Nephron (organoid): ENCODE data around the gene SEC14L6.

ENCODE experiments used
- H3K27ac Mint-ChIP-seq, 3 experiments: 2 replicates each; pipeline ENCODE4 v1.8.0; 2020; ENCODE audit warnings: mixed read lengths in 3 of 3, mild to moderate bottlenecking in 2 of 3, moderate library complexity in 1 of 3
- H3K27me3 Mint-ChIP-seq: 2 replicates; pipeline ENCODE4 v1.8.0; 2021; ENCODE audit warnings: low read depth, mild to moderate bottlenecking, moderate library complexity, mixed read lengths
- H3K36me3 Mint-ChIP-seq: 2 replicates; pipeline ENCODE4 v1.8.0; 2020; ENCODE audit warnings: low read depth, mixed read lengths
- H3K4me1 Mint-ChIP-seq: 2 replicates; pipeline ENCODE4 v1.8.0; 2020; ENCODE audit warnings: mixed read lengths
- H3K4me3 Mint-ChIP-seq, 3 experiments: 2 replicates each; pipeline ENCODE4 v1.8.0; 2020; ENCODE audit warnings: mild to moderate bottlenecking in 3 of 3, mixed read lengths in 3 of 3, moderate library complexity in 2 of 3
- H3K9me3 Mint-ChIP-seq: 2 replicates; pipeline ENCODE4 v1.8.0; 2020; ENCODE audit warnings: mixed read lengths
- TF ChIP-seq, protein P1 (sequence below), 3 experiments: fragments of 200-600 bp; sonication (generic); IDR thresholded peaks; one replicate each; pipeline ENCODE4 v1.5.0; 2021; ENCODE audit warnings: antibody characterized with exemption in 3 of 3; ENCODE audit not compliant: unreplicated experiment in 3 of 3

SEC14L6 gene

DNA sequence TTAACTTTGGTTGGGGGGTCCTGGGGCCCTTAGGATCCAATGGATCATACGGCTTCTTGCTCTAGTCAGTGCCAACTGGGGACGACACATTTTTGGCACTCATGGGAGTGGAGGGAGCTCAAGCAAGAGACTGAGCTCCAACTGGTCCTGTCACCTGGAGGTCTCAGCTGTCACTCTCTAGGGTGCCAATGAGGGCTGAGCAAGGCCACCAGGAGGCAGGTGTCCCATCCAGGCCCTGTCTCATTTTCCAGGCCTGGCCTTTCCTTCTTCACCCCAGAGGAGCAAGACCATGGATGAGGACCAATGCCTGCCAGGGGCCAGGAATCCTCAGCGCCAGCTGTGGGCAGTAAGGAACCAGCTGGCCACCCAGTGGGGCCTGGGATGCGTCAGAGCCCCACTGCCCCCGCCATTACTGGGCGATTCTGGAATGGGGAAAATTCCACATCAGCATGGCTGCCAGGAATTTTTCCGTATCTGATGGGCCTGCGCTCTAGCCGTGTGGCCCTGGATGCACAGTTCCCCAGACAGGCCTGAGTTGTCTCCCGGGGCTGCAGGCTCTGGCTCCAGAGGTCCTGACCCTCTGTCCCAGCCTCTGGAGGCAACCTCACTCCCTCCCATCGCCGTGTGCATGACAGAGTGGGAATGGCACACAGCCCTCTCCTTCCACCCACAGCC lies 28.6 kb upstream of the SEC14L6 start:
- no peaks in the 10 kb centered on the region for H3K9me3 Mint-ChIP-seq

DNA sequence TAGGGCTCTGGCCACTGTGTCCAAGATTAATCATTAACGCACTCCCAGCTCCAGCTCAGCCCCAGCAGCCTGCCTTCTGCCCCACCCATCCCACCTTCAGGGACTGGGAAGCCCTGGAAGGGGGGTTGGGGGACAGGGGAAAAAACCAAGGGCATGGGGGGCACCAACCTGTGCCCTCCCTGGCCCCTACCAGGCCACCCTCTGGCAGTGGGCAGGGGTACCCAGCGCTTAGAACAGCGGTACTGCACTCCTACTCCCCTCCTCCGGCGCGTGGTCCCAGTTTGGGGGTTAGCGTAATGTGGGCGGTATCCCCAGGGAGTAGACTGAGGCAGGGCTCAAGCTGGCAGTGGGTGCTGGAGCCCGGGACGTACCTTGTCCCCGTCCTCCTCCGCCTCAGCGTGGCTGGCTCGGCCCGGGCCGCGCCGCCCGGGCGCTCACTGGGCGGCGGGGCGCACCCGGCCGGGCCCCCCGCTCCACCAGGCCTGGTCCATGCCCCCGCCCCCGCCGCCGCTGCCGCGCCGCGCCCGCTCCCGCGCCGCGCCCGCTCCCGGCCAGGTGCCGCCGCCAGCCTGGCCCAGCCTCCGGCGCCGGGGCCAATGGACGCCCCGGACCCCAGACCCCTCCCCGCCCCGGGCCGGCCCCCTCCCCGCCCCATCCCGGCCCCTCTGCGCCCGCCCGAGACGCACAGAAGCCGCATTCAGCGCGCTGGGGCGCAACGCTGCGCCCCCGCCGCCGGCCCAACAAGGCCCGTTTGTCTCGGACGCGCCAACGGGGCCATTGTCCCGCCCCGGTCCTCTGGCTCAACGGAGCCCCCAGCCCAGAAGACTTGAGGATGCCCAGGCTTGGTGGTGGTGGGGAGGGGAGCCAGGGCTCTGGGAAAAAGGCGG lies 27.8 kb upstream of the SEC14L6 start, which contains the start of gene GAL3ST1:
Gene GAL3ST1 (minus strand): TSS at position 571 of the 887 bp plus-strand sequence. CDS start 17,273 bp downstream, outside the sequence.
- Mint-ChIP-seq H3K27ac (peak within 1 kb of the TSS in 2 of 3 experiments; percentile 17 to 82), H3K4me1 (peaks cover 9% of the 10 kb centered on the region), H3K4me3 (peak within 1 kb of the TSS; percentile 80 to 83 (median 80)), H3K27me3 (peaks cover 27% of the 10 kb centered on the region), H3K9me3 (no peaks in the 10 kb centered on the region), H3K36me3 (peaks cover 22% of the 10 kb centered on the region)
- TF ChIP-seq, protein P1, sequence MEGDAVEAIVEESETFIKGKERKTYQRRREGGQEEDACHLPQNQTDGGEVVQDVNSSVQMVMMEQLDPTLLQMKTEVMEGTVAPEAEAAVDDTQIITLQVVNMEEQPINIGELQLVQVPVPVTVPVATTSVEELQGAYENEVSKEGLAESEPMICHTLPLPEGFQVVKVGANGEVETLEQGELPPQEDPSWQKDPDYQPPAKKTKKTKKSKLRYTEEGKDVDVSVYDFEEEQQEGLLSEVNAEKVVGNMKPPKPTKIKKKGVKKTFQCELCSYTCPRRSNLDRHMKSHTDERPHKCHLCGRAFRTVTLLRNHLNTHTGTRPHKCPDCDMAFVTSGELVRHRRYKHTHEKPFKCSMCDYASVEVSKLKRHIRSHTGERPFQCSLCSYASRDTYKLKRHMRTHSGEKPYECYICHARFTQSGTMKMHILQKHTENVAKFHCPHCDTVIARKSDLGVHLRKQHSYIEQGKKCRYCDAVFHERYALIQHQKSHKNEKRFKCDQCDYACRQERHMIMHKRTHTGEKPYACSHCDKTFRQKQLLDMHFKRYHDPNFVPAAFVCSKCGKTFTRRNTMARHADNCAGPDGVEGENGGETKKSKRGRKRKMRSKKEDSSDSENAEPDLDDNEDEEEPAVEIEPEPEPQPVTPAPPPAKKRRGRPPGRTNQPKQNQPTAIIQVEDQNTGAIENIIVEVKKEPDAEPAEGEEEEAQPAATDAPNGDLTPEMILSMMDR (IDR thresholded peaks at IDR 0.05; ENCODE audit: unreplicated experiment in 3 of 3), result no peak

More for the DNA sequence above, 28.6 kb upstream of the SEC14L6 start:
- peak overlapping the region; percentile 79 to 83 (median 80) for H3K4me3 Mint-ChIP-seq
- H3K4me1 Mint-ChIP-seq, result peaks cover 9% of the 10 kb centered on the region
- H3K27ac Mint-ChIP-seq, result peak overlapping the region in 1 of 3 experiments; percentile 59
- peaks cover 30% of the 10 kb centered on the region for H3K36me3 Mint-ChIP-seq
- TF ChIP-seq, protein P1 (IDR thresholded peaks at IDR 0.05; ENCODE audit: unreplicated experiment in 3 of 3), result peak in 1 of 3 experiments; percentile 16
- peaks cover 21% of the 10 kb centered on the region for H3K27me3 Mint-ChIP-seq

DNA sequence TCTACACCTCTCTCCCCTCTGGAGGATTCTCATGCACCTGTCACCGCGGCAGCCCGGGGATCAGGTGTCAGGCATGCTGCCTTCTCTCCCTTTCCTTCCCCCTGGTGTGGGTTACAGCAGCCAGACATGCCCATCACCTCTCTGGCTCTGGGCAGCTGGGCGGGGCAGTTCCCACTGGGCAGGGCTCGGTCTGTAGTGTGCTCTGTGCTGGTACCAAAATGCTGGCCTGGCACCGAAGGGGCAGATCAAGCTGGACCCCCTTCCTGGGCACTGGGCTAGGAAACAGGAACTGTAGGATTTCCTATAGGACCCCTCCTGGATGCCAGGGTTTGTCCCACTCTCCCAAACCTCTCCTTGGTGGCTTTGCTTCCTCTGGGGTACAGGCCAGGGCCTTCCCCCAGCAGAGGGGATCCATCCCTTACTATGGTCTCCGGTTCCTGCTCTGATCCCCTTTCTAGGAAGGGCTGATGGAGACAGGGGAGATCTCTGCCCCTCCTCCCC lies 27.1 kb upstream of the SEC14L6 start:
- H3K27ac Mint-ChIP-seq, result peak overlapping the region in 2 of 3 experiments; percentile 17 to 82
- TF ChIP-seq, protein P1 (IDR thresholded peaks at IDR 0.05; ENCODE audit: unreplicated experiment in 3 of 3), result no peak
- peaks cover 15% of the 10 kb centered on the region for H3K36me3 Mint-ChIP-seq
- H3K4me1 Mint-ChIP-seq, result peaks cover 9% of the 10 kb centered on the region
- H3K27me3 Mint-ChIP-seq, result peaks cover 29% of the 10 kb centered on the region
- H3K9me3 Mint-ChIP-seq, result no peaks in the 10 kb centered on the region
- peak overlapping the region; percentile 62 to 80 (median 66) for H3K4me3 Mint-ChIP-seq

DNA sequence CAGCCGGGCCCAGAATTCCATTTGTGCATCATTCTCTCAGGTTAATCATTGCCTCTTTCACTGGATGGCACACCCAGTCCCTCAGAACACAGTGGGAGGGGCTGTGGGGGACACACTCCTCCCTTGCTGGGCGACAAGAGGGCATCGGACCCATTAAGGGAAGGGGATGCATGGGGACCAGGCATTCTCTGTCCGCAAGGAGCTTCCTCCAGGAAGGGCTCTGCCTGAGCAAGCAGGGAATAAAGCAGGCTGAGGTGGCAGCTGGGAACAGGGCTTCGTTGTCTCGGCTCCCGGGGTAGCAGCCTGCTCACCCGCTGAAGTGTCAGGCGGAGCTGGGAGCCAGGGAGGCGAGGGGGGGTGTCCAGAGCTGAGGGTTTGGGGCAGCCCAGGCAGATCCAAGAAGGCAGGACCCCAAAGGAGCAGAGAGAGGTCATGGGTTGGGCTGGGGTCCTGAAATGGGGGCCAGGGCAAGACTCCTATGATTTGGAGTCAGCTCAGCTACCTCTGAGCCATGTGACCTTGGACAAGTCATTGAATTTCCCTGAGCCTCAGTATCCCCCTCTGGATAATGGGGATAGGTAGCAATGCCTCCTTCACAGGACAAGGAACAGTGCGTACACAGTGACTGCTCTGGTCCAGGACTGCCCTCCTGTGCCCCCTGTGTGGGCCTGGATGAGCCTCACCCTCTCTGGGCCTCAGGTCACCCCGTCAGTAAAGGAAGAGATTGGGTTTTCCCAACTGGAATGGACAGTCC lies 26.5 kb upstream of the SEC14L6 start:
- Mint-ChIP-seq H3K36me3 (peaks cover 15% of the 10 kb centered on the region), H3K4me3 (peak overlapping the region; percentile 34 to 80 (median 53)), H3K4me1 (peaks cover 9% of the 10 kb centered on the region), H3K27me3 (peaks cover 29% of the 10 kb centered on the region), H3K9me3 (no peaks in the 10 kb centered on the region), H3K27ac (peak overlapping the region in 2 of 3 experiments; percentile 59 to 83)
- TF ChIP-seq, protein P1 (IDR thresholded peaks at IDR 0.05; ENCODE audit: unreplicated experiment in 3 of 3), result no peak

DNA sequence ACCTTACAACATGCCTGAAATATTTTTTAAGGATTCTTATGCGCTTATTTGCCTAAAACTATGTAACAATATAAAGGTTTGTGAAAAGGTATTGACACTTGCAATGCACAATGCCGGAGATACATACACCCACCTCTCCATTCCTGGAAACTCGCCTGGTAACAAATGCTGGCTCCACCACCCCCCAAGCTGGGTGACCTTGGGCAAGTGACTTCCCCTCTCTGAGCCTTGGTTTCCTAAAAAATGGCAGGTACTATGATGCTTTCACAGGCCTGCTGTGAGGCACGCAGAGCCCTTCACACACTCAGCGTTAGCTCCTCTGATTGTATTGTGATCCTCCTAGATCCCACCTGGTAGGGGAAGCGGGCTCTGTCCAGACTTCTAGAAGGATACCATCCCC lies 25.7 kb upstream of the SEC14L6 start:
- Mint-ChIP-seq H3K36me3 (peaks cover 10% of the 10 kb centered on the region), H3K27ac (peak overlapping the region in 1 of 3 experiments; percentile 83), H3K9me3 (no peaks in the 10 kb centered on the region), H3K4me3 (peak overlapping the region in 1 of 3 experiments; percentile 80), H3K27me3 (peaks cover 32% of the 10 kb centered on the region), H3K4me1 (peaks cover 9% of the 10 kb centered on the region)
- TF ChIP-seq, protein P1 (IDR thresholded peaks at IDR 0.05; ENCODE audit: unreplicated experiment in 3 of 3), result no peak
